HEK293T (cell line): Measurements from ENCODE around the gene SEMA6C.

Experiments
- CTCF ChIA-PET: fragments of 350-600 bp; formaldehyde crosslinking; extraction: SDS; loops from one replicate; lab custom pipeline; 2021; ENCODE audit warnings: antibody characterized with exemption, inconsistent platforms; lab: Yijun Ruan, JAX
- POLR2A ChIA-PET: fragments of 350-600 bp; formaldehyde crosslinking; extraction: SDS; loops from one replicate; lab custom pipeline; 2020; ENCODE audit warnings: antibody characterized with exemption, inconsistent platforms; lab: Yijun Ruan, JAX
- DNase-seq: peaks from one replicate; pipeline ENCODE4 v3.0.0; 2012; ENCODE audit warnings: mixed read lengths; ENCODE audit errors: extremely low spot score
- ARNT ChIP-seq: fragments of 450-650 bp; IDR thresholded peaks from 2 replicates; pipeline ENCODE4 v1.6.1; 2017; ENCODE audit warnings: mild to moderate bottlenecking
- BHLHE40 ChIP-seq: fragments of 450-650 bp; IDR thresholded peaks from 2 replicates; pipeline ENCODE4 v1.6.1; 2016; ENCODE audit warnings: mild to moderate bottlenecking, moderate library complexity, borderline replicate concordance
- CTBP1 ChIP-seq: fragments of 450-650 bp; IDR thresholded peaks from 2 replicates; pipeline ENCODE4 v1.6.1; 2016; ENCODE audit warnings: borderline replicate concordance
- ELF4 ChIP-seq: fragments of 450-650 bp; IDR thresholded peaks from 2 replicates; pipeline ENCODE4 v1.6.1; 2017; ENCODE audit warnings: antibody characterized with exemption
- FOXA1 ChIP-seq: fragments of 450-650 bp; IDR thresholded peaks from 2 replicates; pipeline ENCODE4 v1.6.1; 2016; ENCODE audit warnings: mild to moderate bottlenecking
- FOXK2 ChIP-seq: fragments of 450-650 bp; IDR thresholded peaks from 2 replicates; pipeline ENCODE4 v1.6.1; 2016; ENCODE audit warnings: mild to moderate bottlenecking
- FOXM1 ChIP-seq: fragments of 450-650 bp; IDR thresholded peaks from 2 replicates; pipeline ENCODE4 v1.6.1; 2017; ENCODE audit warnings: mild to moderate bottlenecking, borderline replicate concordance
- HDGF ChIP-seq: fragments of 450-650 bp; IDR thresholded peaks from 2 replicates; pipeline ENCODE4 v1.6.1; 2017; ENCODE audit warnings: antibody characterized with exemption, borderline replicate concordance
- L3MBTL2 ChIP-seq: fragments of 450-650 bp; conservative IDR thresholded peaks from 2 replicates; pipeline ENCODE4 v1.6.1; 2016; ENCODE audit warnings: mild to moderate bottlenecking
- LEF1 ChIP-seq: fragments of 450-650 bp; IDR thresholded peaks from 2 replicates; pipeline ENCODE4 v1.6.1; 2017; ENCODE audit warnings: mild to moderate bottlenecking, borderline replicate concordance
- NFRKB ChIP-seq: fragments of 450-650 bp; IDR thresholded peaks from 2 replicates; pipeline ENCODE4 v1.6.1; 2016; ENCODE audit warnings: mild to moderate bottlenecking, moderate library complexity
- PKNOX1 ChIP-seq: fragments of 450-650 bp; IDR thresholded peaks from 2 replicates; pipeline ENCODE4 v1.6.1; 2016
- SP1 ChIP-seq: fragments of 450-650 bp; IDR thresholded peaks from 2 replicates; pipeline ENCODE4 v1.6.1; 2017
- SUZ12 ChIP-seq: fragments of 450-650 bp; IDR thresholded peaks from 2 replicates; pipeline ENCODE4 v1.6.1; 2016; ENCODE audit warnings: mild to moderate bottlenecking
- TARDBP ChIP-seq: fragments of 450-650 bp; IDR thresholded peaks from 2 replicates; pipeline ENCODE4 v1.6.1; 2016
- ZNF384 ChIP-seq: fragments of 450-650 bp; IDR thresholded peaks from 2 replicates; pipeline ENCODE4 v1.6.1; 2016

Gene SEMA6C

DNA sequence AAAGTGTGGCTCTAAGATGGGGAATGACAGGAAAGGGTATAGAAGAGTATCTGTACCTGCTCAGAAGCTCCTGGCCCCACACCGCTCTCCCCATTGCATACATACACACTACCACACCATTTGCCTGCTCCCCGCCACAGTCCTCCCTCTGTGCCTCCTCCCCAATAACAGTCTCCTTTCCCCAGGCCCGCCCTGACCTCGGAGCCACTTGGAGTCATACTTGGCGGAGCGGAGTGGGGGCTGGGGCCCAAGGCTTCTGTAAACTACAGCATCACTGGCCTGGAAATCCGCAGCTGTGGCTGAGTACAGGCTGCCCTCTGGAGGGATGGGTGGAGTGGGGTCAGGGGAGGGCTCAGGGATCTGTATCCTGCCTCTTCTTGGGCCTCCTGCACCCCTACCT is 8.6 kb downstream of the SEMA6C start:
- POLR2A ChIA-PET, result no interaction called here
- CTCF ChIA-PET, result no interaction called here
- DNase-seq, result no peak

GRCh38 chr1:151135433-151136385 is 10.7 kb downstream of the SEMA6C start:
- ChIA-PET CTCF (interaction anchor here (1.1 to 1.2 kb wide), 2 partner anchors 21 to 36 kb away, joined by 3 to 4 read pairs; partner anchors contain the start of gene TNFAIP8L2), POLR2A (interaction anchor here (0.7 kb wide), 1 partner anchor 9 kb away, joined by 3 read pairs; no protein-coding TSS in a partner anchor)
- TF ChIP-seq LEF1 (no peak), ZNF384 (no peak), ARNT (no peak), L3MBTL2 (no peak), TARDBP (no peak), SP1 (no peak), SUZ12 (no peak), CTBP1 (no peak), FOXA1 (no peak), FOXM1 (no peak), BHLHE40 (no peak), FOXK2 (no peak), ELF4 (no peak)

More for the DNA sequence above, 8.6 kb downstream of the SEMA6C start:
- no peak for TF ChIP-seq ARNT
- TF ChIP-seq BHLHE40, result no peak
- no peak for TF ChIP-seq HDGF
- no peak for TF ChIP-seq SP1

GRCh38 chr1:151134991-151135390 is 11.4 kb downstream of the SEMA6C start:
- DNase-seq, result no peak
- TF ChIP-seq HDGF (no peak), FOXK2 (no peak), LEF1 (no peak), SUZ12 (no peak), ELF4 (no peak), BHLHE40 (no peak), ARNT (no peak), TARDBP (no peak)
- ChIA-PET POLR2A (interaction anchor here (1.4 kb wide), 1 partner anchor 30 kb away, joined by 5 read pairs; no protein-coding TSS in a partner anchor), CTCF (interaction anchor here (0.6 to 1.2 kb wide), 3 partner anchors 22 to 35 kb away, joined by 3 to 5 read pairs (median 4); partner anchors contain the start of gene TNFAIP8L2)

More at GRCh38 chr1:151135433-151136385, 10.7 kb downstream of the SEMA6C start:
- DNase-seq, result no peak

DNA sequence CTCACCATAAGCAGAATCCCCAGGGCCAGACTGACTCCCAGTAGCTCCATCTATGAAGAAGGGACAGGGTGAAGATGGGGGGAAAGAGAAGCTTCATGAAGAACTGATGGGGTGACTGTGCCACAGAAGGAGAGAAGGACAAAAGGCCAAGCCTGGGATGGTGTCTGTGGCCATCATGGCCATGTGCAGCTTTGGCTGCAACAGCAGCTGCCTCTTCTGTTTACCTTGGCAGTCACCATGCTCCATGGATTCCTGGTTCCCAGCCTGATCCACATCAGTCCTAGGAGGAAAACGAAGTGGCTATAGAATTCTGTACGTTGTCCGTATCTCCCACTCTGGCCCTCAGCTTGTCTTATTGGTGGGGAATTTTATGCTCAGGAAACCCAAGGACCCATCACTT is 12.0 kb downstream of the SEMA6C start:
- no peak for DNase-seq
- no peak for TF ChIP-seq BHLHE40
- TF ChIP-seq HDGF, result no peak
- ChIA-PET CTCF (interaction anchor here (0.6 to 1.2 kb wide), 2 partner anchors 23 to 35 kb away, joined by 4 to 5 read pairs; no protein-coding TSS in a partner anchor), POLR2A (interaction anchor here (1.4 kb wide), 1 partner anchor 31 kb away, joined by 5 read pairs; no protein-coding TSS in a partner anchor)

- DNase-seq, result no peak
- POLR2A ChIA-PET, result no interaction called here
- TF ChIP-seq CTBP1, result no peak
- no peak for TF ChIP-seq SUZ12
- no peak for TF ChIP-seq L3MBTL2
- TF ChIP-seq TARDBP, result no peak
- TF ChIP-seq FOXM1, result no peak
- TF ChIP-seq SP1, result no peak
- TF ChIP-seq PKNOX1, result no peak
- no peak for TF ChIP-seq FOXK2
- no peak for TF ChIP-seq NFRKB
- TF ChIP-seq ZNF384, result no peak
- TF ChIP-seq HDGF, result no peak
- TF ChIP-seq ARNT, result no peak
- TF ChIP-seq FOXA1, result no peak
- no peak for TF ChIP-seq BHLHE40
- TF ChIP-seq LEF1, result no peak
- no peak for TF ChIP-seq ELF4
- CTCF ChIA-PET, result no interaction called here
These were observed 13.2 kb downstream of the SEMA6C start for GRCh38 chr1:151133018-151133806.

DNA sequence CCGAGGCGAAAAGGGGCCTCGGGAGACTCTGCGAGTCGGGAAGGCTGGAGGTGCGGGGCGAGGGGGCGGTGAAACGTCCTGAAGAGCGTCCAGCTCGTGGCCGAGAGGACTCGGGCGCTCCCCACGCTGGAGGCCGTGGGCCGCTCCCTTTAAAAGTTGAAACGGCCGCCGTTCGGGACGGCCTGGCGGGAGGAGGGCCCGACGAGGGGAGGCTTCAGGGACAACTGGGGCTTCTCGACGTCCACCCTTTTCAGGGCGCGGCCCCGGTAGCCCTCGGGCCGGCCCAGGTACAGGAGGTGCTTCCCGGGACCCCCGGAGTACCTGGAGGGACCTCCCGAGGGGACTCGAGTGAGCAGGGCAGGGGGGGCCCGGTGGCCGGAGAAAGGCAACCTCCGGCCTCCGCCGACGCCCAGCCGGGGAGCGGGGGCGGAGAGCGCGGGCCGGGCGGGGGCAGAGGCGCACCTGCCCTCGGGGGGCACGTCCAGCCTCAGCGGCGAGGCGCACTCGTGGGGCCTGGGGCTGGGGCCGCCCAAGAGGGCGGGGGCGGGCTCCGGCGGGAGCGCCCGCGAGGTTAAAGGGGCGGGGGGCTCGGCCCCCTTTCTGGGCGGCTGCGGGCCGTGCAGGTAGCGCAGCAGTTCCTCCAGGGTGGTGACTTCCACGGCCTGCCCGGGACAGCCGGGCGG is 14.0 kb downstream of the SEMA6C start:
- POLR2A ChIA-PET, result no interaction called here
- CTCF ChIA-PET, result no interaction called here
- TF ChIP-seq ARNT (no peak), ZNF384 (no peak), TARDBP (no peak)
- DNase-seq, result no peak
